ELR (cell line): ENCODE measurements around the gene MFAP2.
"Not testable (repeated sequence)": the region's sequence is repeated elsewhere in the genome, so short reads cannot be mapped to it uniquely, and the experiment has no call there.

ENCODE experiments used
- DNase-seq: peaks from one replicate; pipeline ENCODE4 v3.0.0-alpha.2; 2015; ENCODE audit warnings: low read depth

Gene MFAP2

DNA sequence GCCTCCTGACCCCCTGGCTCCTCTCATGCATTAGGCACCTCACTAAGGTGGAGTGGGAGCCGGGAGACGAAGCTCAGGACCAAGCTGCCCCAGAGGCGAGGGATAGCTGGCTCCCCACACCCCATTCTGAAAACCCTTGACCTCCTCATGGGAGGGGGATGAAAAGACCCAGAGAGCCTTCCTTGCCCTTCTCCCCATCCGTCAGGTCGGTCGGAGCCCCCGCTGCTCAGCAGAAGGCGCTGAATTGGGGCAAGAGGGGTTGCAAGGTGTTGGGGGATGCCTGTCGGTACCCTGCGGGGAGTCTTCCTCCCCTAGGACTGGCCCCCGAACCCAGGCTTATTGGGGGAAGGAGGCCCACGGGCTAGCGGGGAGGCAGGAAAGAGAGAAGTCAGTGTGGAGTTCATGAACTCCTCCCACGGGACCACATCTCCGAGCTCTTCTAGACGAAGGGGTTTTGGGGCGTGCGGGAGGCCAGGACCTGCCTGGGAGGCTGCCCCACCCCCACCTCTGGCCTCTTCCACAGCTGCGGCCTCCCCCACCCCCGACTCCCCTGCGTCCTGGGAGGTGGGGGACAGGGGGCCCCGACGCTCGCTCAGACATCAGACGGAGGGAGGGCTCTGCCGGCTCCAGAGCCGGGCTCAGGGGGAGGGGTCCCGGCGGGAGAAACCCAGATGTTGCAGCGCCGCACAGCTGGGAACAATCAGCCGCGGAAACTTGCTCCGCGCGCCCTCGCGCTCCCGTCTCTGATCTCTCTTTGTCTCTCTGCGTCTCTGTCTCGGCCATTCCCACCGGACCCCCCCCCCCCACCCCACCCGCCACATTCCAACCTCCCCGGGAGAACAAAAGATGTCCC is 719 bp downstream of the MFAP2 start:
- peak; percentile 16 for DNase-seq

DNA sequence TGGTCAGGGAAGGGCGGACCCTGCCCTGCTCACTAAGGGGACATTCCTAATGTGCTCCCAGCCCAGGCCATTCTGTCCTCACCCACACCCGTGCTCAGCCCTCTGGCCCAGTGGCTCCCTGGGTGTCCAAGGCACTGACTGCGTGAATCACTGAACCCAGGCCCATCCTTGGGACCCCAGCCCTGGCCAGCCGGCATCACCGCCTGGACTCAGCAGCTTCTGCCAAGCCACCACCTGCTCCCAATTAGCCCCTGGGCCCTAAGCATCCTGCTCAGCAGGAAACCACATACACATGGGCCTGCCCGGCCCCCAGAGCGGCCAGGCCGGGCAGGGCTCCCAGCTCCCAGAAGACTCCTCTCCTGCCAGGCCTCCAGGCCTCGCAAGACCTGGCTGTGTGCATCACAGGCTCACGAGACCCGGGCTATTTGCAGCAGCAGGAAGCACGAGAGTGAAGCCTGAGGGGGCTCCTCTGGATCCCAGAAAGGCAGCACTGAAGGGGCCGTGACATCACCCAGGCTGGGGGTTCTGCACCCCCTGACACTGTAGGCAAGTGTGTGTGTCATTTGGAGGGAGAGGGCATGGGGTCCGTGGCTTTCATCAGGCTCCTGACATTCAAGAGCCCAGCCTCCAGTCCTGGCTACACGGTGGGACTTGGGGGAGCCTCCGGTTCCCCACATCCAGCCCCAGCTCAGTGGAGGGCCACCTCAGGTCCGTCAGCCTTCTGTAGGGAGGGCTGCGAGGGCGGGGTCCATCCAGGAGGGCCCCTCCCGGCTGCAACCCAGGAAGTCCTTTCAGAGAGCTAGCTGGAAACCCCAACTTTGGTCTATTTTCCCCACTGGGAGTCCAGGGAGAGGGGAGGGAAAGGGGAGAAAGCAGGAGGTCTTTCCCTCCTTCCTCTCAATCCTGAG is 1.6 kb downstream of the MFAP2 start:
- DNase-seq, result peak; percentile 66

DNA sequence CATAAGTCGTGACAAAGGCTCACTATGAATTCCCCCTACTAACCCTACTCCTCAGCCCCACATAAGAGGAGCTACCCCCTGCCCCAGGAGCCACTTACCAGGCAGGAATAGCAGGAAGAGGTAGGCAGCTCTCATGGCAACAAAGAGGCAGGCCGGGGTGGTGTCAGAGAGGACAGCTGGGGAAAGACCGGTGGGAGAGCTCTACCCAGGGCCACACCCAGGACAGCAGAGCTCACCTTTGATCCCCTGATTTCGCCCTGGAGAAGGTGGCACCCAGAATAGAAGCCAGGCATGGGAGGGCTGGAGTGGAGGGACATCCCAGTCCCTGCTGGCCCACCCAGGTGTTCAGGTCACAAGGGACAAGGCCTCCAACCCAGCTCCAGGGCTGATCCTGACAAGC is 2.3 kb downstream of the MFAP2 start:
- no peak for DNase-seq

DNA sequence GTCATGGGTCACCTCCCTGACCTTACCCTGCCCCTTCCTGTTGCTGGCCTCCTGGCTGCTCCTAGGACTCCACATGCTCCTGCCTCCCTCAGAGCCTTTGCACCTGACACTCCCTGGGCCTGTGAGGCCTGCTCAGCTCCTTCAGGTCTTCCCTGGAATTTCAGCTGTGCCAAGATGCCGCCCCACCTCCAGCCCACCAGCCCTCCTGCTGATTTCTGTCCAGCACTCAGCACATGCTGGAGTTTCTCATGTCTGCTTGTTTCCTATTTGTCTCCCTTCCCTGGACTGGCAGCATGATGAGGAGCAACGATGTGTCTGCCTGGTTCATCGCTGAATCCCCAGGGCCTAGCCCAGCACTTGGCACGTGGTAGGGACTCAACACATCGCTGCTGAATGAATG is 3.0 kb downstream of the MFAP2 start:
- no peak for DNase-seq

DNA sequence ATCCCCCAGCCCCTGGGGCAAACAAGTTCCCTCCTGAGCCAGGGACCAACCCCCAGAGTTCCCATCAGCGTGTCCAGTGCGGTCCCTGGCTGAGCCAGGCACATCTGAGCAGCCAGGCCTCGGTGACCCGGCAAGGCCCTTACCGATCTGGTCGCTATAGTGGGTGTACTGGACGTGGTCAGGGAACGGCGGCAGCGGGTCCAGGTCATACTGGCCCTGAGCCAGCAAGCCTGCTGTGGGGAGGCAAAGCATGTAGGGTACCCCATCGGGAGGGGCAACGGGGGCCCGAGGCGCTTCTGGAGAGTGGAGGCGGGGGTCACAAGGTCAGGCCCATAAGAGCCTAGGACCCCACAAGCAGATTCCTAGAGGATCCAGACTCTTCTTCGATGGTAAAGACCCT is 3.5 kb downstream of the MFAP2 start:
- no peak for DNase-seq

DNA sequence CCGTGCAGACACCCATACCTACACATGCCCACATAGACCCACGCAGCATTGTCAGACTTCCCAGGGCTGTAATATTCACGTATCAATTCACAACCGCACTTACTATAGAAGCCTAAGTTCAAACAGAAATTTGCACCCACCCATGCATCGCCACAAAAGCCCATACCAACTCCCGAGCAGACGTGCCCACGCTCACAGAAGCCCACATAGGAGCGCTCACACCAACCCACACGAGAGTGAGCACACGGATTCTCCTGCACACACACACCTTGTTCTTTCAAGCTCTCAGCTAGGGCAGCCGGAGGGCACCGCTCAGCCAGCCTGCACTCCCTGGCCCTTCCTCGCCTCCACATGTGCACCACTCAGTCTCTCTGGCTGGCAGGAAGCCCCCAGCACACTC is 4.6 kb downstream of the MFAP2 start:
- no peak for DNase-seq

DNA sequence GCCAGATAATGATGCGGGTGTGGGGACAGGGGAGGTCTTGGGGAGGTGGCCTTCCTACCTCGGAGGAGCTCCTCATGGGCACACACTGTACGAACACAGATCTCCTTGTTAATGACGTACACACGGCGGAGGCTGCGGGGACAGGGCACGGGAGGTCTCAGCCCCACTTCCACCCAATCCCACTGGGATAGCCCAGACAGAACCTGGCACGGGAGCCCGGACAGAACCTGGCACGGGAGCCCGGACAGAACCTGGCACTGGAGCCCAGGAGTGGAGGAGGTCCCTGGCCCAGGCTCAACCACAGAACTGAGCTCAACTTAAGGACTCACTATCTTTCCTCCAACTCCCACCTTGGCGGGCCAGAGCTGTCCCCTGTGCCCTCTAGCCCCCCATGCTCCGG is 5.2 kb downstream of the MFAP2 start:
- DNase-seq, result no peak

DNA sequence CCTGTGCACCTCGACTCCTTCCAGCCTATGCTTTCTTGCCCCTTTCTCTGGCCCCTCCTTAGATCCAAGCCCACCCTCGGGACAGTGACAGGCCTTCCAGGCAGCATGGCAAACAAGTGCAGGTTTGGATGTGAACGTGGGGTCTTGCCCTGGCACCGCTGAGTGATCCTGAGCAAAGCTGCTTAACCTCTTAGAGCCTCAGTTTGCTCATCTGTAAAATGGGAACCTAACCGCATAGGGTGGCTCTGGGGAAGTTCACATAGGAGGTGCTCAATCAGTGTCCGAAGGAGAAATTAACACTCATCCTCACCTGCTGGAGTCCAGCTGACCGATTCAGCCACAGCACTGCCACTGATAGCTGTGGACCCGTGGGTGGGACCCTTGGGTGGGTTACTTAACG is 7.2 kb downstream of the MFAP2 start:
- no peak for DNase-seq

DNA sequence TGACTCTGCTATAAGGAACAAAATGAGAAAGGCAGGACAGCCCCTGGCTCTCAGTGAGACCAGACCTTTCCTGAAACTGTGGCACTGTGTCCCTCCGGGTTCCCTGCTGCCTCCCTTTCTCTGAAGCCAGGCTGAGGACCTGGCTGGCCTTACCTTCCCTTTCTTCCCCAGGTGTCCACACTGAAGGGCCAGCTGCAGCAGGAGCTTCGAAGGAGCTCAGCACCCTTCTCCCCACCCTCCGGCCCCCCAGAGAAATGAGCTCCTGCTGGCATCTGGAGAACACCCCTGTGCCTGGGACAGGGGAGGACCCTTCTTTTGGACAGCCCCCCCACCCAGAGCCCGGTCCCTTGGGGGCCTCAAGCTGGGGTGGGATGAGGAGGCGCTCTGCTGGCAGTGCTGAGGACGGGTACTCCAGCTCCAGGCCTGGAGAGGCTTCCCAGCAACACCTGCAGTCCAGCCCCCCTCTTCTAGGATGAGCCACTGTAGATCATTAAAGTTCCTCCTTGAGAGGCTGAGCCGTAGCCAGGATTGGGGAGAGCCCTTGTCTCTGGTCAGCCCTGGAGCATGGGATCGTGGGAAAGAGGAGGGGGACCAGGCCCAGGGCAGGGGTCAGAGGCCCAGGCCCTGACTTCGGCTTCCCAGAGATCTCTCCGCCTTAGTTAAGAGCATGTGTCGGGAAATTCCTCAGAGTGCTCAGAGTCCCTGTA is 8.1 kb downstream of the MFAP2 start:
- no peak for DNase-seq

DNA sequence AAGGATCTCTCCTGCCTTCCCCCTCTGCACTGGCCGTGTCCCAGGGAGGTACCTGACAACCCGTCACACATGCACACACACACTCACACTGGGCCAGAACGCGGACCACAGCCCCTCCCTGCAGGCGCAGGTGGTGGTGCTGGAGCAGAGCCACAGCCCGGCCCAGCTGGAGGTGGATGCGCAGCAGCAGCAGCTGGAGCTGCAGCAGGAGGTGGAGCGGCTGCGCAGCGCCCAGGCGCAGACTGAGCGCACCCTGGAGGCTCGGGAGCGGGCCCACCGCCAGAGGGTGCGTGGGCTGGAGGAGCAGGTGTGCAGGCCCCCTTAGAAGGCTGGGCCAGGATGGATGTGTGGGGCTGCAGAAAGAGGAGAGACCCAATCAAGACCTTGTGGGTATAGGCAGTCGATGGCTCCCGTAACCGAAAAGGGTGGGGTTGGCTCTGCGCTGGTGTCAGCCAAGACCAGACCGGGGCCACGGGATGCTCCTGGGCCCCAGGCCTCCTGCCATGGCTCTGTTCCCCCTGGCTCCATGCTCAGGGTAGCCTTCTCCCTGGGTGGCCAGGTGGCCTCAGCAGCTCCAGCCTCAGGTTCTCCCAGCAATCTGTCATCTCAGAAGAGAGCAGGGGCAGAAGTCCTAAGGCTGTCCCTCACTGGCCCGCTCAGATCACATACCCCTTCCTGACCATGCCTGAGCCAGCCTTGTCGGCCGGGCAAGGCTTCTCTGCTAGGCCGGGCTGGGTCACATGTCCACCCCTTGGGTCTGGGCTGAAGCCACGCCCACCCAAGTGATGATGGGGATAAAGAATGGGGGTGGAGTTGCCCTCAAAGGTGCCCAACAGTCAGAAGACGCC is 8.9 kb downstream of the MFAP2 start:
- DNase-seq, result peak; percentile 83

DNA sequence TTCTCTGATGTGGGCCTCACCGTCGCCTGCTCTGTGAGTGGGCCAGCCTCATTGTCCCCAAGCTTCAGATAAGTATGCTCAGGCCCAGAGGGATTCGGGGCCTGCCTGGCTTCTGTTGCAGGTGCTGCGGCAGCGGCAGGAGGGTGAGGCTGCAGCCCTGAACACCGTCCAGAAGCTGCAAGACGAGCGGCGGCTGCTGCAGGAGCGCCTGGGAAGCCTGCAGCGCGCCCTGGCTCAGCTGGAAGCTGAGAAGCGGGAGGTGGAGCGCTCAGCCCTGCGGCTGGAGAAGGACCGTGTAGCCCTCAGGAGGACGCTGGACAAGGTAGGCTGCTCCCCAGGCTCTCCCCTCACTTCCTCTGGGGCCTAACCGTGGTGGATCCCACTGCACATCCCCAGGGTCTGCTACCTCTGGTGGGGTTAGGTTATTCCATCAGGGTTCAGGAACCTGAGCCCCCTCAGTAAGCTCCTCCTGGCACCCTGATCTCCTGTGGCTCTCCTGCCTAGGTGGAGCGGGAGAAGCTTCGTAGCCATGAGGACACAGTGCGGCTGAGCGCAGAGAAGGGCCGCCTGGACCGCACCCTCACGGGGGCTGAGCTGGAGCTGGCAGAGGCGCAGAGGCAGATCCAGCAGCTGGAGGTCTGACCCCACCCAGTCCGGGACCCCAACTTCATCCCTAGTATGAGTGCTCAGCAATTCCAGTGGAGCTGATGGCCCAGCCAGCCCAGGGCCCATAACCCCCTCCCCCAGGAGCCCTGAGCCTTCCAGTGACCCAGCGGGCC is 10.1 kb downstream of the MFAP2 start:
- no peak for DNase-seq

DNA sequence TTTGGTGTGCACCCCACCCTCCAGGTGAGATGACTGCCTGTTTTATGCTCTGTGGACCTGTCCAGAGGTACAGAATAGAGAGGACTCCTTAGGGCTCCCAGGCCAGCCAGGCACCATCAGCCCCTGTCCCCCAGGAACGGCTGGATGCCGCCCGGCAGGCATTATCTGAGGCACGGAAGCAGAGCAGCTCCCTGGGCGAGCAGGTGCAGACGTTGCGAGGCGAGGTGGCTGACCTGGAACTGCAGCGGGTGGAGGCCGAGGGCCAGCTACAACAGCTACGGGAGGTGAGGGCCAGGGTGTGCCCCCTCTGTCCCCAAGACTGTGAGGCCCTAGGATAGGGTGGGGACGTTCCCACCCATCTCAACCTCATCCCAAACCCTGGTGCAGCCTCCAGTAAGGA is 10.8 kb downstream of the MFAP2 start:
- no peak for DNase-seq

DNA sequence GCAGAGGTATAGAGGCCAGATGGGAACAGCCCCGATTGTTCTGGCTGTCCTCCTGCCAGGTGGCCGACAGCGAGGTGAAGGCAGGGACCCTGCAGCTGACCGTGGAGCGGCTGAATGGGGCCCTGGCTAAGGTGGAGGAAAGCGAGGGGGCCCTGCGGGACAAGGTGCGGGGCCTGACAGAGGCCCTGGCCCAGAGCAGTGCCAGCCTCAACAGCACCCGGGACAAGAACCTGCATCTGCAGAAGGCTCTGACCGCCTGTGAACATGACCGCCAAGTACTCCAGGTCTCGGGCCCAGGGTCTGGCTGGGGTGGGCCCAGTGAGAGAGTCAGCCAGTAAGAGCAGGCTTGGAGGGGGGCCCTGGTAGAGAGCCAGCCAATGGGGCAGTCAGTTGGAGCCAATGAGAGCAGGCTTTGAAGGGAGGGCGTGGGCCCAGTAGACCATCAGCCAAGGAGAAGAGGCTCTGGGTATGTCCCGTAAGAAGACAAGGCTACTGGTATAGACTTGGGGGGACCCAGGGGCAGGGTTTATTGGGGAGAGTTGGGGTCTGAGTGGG is 11.3 kb downstream of the MFAP2 start:
- DNase-seq, result no peak

DNA sequence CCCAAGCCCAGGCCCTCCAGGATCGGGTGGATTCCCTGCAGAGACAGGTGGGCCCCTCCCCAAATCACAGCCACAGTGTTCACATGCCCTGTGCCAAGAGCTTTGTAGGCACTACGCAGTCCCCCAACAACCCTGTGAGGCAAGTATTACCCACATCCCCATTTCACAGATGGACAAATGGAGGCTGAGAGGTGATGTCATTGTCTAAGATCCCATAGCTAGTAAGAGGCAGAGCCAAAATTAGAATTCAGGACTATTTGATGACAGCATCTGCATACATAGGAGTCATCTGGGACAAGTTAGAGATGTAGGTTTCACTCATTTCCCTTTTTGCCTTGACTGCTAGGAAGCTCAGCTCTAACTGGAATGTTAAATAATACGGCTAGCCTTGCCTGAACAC is 12.0 kb downstream of the MFAP2 start:
- no peak for DNase-seq

DNA sequence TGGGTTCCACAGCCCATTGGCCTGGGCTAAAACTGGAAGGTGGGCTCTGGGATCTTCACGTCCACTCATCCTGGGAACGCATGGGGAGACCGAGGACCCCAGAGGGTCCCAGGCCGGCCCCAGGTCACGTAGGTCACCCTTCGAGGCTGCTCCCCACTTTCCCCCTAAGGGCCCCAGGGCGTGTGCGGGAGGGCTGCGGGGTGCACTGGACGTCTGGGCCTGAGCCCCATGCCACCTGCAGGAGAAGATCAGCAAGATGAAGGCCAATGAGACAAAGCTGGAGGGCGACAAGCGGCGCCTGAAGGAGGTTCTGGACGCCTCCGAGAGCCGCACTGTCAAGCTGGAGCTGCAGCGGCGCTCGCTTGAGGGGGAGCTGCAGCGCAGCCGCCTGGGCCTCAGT is 12.5 kb downstream of the MFAP2 start:
- DNase-seq, result no peak

DNA sequence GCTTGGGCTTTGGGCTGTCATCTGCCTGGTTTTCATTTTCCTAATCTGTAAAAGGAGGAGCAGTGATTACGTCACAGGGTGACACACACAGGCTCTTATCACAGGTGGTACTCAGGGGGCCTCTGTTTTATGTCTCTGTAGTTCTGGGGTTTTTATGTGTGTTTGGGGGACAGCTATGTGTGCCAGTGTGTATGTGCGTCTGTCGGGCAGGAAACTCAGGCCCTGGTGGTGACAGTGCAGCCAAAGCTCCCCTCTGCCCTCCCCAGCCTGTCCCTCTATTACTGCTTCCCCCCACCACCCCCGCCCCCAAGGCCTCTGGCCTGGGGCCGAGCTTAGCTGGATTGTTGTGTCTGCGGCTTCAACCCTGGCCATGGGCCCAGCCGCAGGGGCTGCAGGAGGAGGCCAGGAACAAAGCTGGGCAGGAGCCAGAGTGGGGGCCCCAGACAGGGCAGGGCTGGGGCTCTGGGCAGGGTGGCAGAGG is 13.3 kb downstream of the MFAP2 start:
- DNase-seq, result no peak

DNA sequence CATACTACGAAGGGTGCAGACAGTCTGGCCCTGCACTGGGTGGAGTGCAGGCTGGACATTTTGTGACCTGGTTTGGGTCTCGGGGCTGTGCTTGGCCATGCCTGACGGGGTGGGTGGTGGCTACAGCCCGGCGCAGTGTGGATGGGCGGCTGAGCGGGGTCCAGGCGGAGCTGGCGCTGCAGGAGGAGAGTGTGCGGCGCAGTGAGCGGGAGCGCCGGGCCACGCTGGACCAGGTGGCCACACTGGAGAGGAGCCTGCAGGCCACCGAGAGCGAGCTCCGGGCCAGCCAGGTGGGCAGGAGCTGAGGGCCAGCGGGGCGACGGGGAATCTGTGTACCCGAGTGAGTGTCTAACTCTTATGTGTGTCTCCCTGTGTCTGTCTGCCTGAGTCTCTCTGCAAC is 14.1 kb downstream of the MFAP2 start:
- no peak for DNase-seq

DNA sequence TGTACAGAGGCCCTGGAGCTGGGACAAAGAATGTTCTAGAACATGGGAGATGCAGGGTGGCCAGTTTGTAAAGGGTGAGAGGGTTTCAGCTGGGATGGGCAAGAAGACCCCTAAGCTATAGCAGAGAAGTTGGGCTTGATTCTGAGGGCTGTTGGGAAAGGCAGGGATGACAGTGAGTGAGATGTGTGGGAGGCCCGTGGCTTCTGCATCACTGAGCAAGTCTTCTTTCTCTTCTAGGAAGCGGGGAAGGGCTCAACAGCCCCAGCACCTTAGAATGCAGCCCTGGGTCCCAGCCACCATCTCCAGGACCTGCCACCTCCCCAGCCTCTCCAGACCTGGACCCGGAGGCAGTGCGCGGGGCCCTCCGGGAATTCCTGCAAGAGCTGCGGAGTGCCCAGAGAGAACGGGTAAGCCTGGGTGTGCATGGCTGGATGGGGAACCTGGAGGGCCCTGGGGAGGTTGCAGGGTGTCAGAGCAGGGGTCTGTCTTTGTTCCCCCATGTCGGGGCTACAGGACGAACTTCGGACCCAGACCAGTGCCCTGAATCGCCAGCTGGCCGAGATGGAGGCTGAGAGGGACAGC is 14.8 kb downstream of the MFAP2 start:
- DNase-seq, result no peak

DNA sequence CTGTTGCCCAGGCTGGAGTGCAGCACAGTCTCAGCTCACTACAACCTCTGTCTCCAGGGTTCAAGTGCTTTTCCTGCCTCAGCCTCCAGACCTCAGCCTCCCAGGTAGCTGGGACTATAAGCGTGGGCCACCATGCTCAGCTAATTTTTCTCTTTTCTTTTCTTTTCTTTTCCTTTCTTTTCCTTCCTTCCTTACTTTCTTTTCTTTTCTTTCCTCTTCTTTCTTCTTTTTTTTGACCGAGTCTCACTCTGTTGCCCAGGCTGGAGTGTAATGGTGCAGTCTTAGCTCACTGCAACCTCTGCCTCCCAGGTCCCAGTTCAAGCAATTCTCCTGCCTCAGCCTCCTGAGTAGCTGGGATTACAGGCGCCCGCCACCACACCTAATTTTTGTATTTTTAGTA is 16.3 kb downstream of the MFAP2 start:
- DNase-seq, result not testable (repeated sequence)
